ENCODE results near the gene MAP2K4.

DNA sequence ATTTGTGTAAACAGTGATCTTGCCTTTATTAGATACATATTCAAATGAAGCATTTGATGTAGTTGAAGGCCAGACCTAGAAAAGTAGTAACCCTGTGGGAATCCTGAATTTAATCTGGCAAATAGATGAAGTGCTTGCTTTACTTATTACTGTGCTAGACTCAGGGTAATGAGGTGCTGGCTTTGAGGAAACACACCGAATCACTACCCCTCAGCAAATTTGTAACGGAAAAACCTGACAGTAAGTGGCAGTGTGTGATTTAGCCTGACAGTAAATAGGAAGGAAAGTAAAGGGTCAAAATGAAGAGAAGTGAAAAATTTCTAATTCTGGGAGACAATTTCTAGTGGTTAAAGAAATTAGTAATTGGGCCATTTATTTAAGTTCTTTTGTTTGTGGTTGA is 90.2 kb downstream of the MAP2K4 start:
- TF ChIP-seq CTCF (conservative IDR thresholded peaks at IDR 0.05; ENCODE audit: low read depth, low read length) (no peak), ELK1 (IDR thresholded peaks at IDR 0.05; ENCODE audit: borderline replicate concordance, low read depth, low read length) (no peak), USF2 (IDR thresholded peaks at IDR 0.05; ENCODE audit: low read depth, low read length) (no peak), RAD21 (IDR thresholded peaks at IDR 0.05; ENCODE audit: low read length) (no peak), POLR2A (IDR thresholded peaks at IDR 0.05; ENCODE audit: low read depth, low read length) (no peak), NFE2L2 (IDR thresholded peaks at IDR 0.05; ENCODE audit: low read depth, low read length) (no peak), RCOR1 (IDR thresholded peaks at IDR 0.05; ENCODE audit: insufficient replicate concordance, low read length) (no peak), CHD1 (IDR thresholded peaks at IDR 0.05; ENCODE audit: low read depth, low read length) (no peak), FOS (IDR thresholded peaks at IDR 0.05; ENCODE audit: low read depth, low read length) (no peak), CEBPB (IDR thresholded peaks at IDR 0.05; ENCODE audit: low read depth, low read length) (no peak), MAFK (IDR thresholded peaks at IDR 0.05; ENCODE audit: low read depth, low read length) (no peak), MXI1 (IDR thresholded peaks at IDR 0.05; ENCODE audit: borderline replicate concordance, low read depth, low read length) (no peak), SMC3 (IDR thresholded peaks at IDR 0.05; ENCODE audit: low read depth, low read length) (no peak), BHLHE40 (IDR thresholded peaks at IDR 0.05; ENCODE audit: low read depth, low read length) (no peak)

Measured in IMR-90 (cell line).